Panc1 (cell line): ENCODE measurements around the gene GLB1L2.

Experiments
- CTCF ChIP-seq: fragments of 450-650 bp; IDR thresholded peaks from 2 replicates; pipeline ENCODE4 v1.5.1; 2017; ENCODE audit warnings: mild to moderate bottlenecking
- POLR2AphosphoS5 ChIP-seq: IDR thresholded peaks from 2 replicates; pipeline ENCODE4 v1.6.1; 2012; ENCODE audit warnings: mild to moderate bottlenecking, low read depth, low read length, moderate library complexity

DNA sequence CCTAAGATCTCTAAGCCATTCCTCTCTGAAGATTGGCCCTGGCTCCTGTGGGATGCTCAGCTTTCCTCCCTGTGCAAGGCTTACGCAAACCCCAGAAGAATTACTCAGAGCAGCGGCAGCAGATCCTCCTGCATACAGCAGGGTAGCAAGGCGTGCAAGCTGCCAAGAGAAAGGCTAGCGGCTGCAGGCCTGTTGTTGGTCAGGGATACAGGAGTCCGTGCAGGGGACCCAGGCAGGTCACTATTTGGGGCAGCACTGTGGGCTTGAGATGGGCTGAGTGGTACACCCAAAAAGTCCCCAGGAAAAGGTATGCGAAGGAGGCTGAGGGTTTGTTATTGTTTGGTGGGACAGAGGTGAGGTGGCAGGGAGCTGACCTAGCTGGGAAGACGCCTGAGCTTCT is 1.5 kb downstream of the GLB1L2 start:
- TF ChIP-seq CTCF (no peak), POLR2AphosphoS5 (no peak)
